Hepatocyte (in vitro differentiated cells): ENCODE measurements around the gene DGKQ. TPM values are rescaled to one million over a fixed set of nuclear protein-coding genes. Genes with fewer than 3 reads are reported as not detected.

Experiments used
- DNase-seq: peaks from one replicate; pipeline ENCODE4 v3.0.0-alpha.2; 2016; ENCODE audit warnings: low spot score
- H2AFZ ChIP-seq: fragments of 200-600 bp; sonication (generic); 2 replicates; pipeline ENCODE4 v1.6.0; 2016; ENCODE audit warnings: antibody characterized with exemption, mild to moderate bottlenecking
- H3K27ac ChIP-seq: fragments of 200-600 bp; sonication (generic); 2 replicates; pipeline ENCODE4 v1.5.1; 2016; ENCODE audit warnings: mild to moderate bottlenecking
- H3K27me3 ChIP-seq: fragments of 200-600 bp; sonication (generic); 2 replicates; pipeline ENCODE4 v1.6.1; 2016
- H3K36me3 ChIP-seq: fragments of 200-600 bp; sonication (generic); replicated peaks from 2 replicates; pipeline ENCODE4 v1.5.1; 2016; ENCODE audit warnings: low read depth; ENCODE audit not compliant: insufficient read depth
- H3K4me1 ChIP-seq: fragments of 200-600 bp; sonication (generic); 2 replicates; pipeline ENCODE4 v1.5.1; 2016; ENCODE audit warnings: mild to moderate bottlenecking, moderate library complexity; ENCODE audit not compliant: insufficient read depth
- H3K4me2 ChIP-seq: fragments of 200-600 bp; sonication (generic); 2 replicates; pipeline ENCODE4 v1.6.0; 2016
- H3K4me3 ChIP-seq: fragments of 200-600 bp; sonication (generic); 2 replicates; pipeline ENCODE4 v1.5.1; 2016; ENCODE audit warnings: mild to moderate bottlenecking
- H3K79me2 ChIP-seq: fragments of 200-600 bp; sonication (generic); 2 replicates; pipeline ENCODE4 v1.6.0; 2017; ENCODE audit warnings: mild to moderate bottlenecking
- H3K9me2 ChIP-seq: fragments of 200-600 bp; sonication (generic); replicated peaks from 2 replicates; pipeline ENCODE4 v1.6.0; 2017; ENCODE audit warnings: mild to moderate bottlenecking; ENCODE audit not compliant: insufficient read depth
- H3K9me3 ChIP-seq: fragments of 200-600 bp; sonication (generic); 2 replicates; pipeline ENCODE4 v1.5.1; 2016; ENCODE audit warnings: low read depth, mild to moderate bottlenecking
- H4K20me1 ChIP-seq: fragments of 200-600 bp; sonication (generic); 2 replicates; pipeline ENCODE4 v1.6.0; 2016; ENCODE audit warnings: mild to moderate bottlenecking; ENCODE audit not compliant: insufficient read depth, poor library complexity, severe bottlenecking
- EZH2 ChIP-seq: fragments of 200-600 bp; sonication (generic); IDR thresholded peaks from 2 replicates; pipeline ENCODE4 v1.6.1; 2016; ENCODE audit warnings: antibody characterized with exemption, mild to moderate bottlenecking, borderline replicate concordance
- EZH2phosphoT487 ChIP-seq: fragments of 200-600 bp; sonication (generic); IDR thresholded peaks from one replicate; pipeline ENCODE4 v1.6.1; 2018; ENCODE audit warnings: antibody characterized with exemption, mild to moderate bottlenecking, low read depth, moderate library complexity; ENCODE audit not compliant: unreplicated experiment, severe bottlenecking
- WGBS: methylation state at CpG from one replicate; pipeline ENCODE4 v1.1.6; 2016; ENCODE audit warnings: low lambda C conversion rate; ENCODE audit errors: missing lambda C conversion rate; 5-methylcytosine and 5-hydroxymethylcytosine counted together
- polyA plus RNA-seq: library from polyadenylated mRNA; unstranded; fragments of >200 nt; fragmentation: Nextera tagmentation; extraction: Ambion mirVana; gene quantifications from 2 replicates; pipeline ENCODE4 v1.2.1, GENCODE V29; 2016
- total RNA-seq: library from RNA; depleted of rRNA; stranded (reverse); fragments of >200 nt; gene quantifications from 2 replicates; pipeline ENCODE4 v1.2.3, GENCODE V29; 2014
- TF ChIP-seq, protein P1 (sequence below): fragments of 200-600 bp; sonication (generic); IDR thresholded peaks from 2 replicates; pipeline ENCODE4 v1.5.1; 2016; ENCODE audit warnings: antibody characterized with exemption, mild to moderate bottlenecking; ENCODE audit not compliant: poor library complexity

DGKQ gene
- total and polyA plus RNA-seq, 2 experiments from 2014 or later, result 17.4 to 20.7 TPM

DNA sequence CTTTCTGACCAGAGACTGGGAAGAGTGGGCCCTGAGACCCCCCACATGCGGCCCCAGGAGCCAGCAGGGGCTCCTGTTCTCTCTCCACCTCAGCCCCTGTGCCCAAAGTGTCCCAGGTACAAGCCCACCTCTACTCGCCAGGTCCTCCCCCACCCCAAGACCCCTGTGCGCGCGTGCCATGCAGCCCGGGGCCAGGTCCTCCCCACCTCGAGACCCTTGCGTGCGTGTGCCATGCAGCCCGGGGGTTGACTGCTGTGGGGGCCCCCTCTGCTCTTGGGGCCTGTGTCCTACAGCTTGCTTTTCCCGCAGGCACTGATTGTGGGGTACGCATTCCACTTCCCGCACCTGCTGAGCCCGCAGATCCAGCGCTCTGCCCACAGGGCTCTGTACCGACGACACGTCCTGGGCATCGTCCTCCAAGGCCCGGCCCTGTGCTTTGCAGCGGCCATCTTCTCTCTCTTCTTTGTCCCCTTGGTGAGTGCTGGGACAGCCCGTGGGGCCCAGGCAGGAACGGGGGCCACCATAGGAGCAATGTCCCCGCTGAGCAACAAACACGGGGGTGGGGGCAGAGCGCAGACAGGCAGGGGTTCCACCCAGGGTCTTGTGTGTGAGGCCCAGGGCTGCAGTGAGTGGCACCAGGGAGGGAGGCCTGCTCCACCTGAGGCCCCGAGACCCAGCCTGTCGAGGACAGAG lies 20.3 kb downstream of the DGKQ start:
- Histone ChIP-seq H3K27ac (no peak overlapping the region), H3K27me3 (no peaks in the 10 kb centered on the region), H3K79me2 (no peaks in the 10 kb centered on the region), H2AFZ (no peak overlapping the region), H3K36me3 (no peaks in the 10 kb centered on the region), H3K9me3 (no peaks in the 10 kb centered on the region), H4K20me1 (no peaks in the 10 kb centered on the region), H3K9me2 (no peaks in the 10 kb centered on the region), H3K4me1 (no peaks in the 10 kb centered on the region), H3K4me3 (no peak overlapping the region), H3K4me2 (no peak overlapping the region)
- TF ChIP-seq, protein P1, sequence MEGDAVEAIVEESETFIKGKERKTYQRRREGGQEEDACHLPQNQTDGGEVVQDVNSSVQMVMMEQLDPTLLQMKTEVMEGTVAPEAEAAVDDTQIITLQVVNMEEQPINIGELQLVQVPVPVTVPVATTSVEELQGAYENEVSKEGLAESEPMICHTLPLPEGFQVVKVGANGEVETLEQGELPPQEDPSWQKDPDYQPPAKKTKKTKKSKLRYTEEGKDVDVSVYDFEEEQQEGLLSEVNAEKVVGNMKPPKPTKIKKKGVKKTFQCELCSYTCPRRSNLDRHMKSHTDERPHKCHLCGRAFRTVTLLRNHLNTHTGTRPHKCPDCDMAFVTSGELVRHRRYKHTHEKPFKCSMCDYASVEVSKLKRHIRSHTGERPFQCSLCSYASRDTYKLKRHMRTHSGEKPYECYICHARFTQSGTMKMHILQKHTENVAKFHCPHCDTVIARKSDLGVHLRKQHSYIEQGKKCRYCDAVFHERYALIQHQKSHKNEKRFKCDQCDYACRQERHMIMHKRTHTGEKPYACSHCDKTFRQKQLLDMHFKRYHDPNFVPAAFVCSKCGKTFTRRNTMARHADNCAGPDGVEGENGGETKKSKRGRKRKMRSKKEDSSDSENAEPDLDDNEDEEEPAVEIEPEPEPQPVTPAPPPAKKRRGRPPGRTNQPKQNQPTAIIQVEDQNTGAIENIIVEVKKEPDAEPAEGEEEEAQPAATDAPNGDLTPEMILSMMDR, result no peak
- TF ChIP-seq EZH2phosphoT487, result no peak
- TF ChIP-seq EZH2, result no peak
- no peak for DNase-seq
- 97% methylated on average over 27 of the region's 28 CpGs for WGBS

DNA sequence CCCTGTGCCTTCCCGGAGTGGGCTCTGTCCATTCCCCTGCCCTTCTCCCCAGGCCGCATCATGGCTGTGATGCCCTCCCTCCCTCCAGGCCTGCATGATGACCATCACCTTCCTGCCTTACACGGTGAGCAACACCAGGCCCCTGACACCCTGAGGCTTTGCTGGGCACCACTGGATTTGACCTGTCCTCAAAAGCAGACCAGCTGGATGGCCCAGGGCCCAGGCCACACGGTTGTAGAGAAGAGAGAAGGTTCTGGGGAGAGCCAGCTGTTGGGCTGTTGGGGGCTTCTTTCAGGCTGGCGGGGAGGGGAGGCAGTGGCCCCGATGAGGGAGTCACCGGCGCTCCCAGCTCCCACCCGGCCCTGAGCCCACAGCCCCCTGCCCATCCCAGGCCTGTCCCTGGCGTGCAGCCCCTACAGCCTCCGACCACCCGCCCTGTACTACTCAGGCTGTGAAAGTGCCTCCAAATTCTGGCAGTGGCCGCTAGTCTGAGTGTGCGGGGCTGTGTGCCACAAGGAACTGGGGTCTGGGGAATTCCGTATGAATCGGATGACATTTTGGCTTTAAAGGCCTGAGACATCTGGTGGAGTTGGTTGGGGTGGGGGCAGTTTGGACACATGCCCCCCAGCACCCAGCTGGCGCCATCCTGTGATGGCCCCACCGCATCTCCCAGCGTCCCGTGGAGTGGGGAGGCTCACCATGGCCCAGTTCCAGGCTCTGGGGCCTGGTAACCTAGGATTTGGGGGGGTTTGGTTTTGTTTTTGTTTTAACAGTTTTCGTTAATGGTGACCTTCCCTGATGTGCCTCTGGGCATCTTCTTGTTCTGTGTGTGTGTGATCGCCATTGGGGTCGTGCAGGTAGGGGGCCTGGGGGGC lies 21.5 kb downstream of the DGKQ start:
- Histone ChIP-seq H3K9me3 (no peaks in the 10 kb centered on the region), H3K36me3 (no peaks in the 10 kb centered on the region), H3K9me2 (no peaks in the 10 kb centered on the region), H3K4me1 (no peaks in the 10 kb centered on the region), H3K4me3 (no peak overlapping the region), H3K27ac (no peak overlapping the region), H4K20me1 (no peaks in the 10 kb centered on the region), H3K4me2 (no peak overlapping the region), H3K79me2 (no peaks in the 10 kb centered on the region), H3K27me3 (no peaks in the 10 kb centered on the region), H2AFZ (no peak overlapping the region)
- no peak for DNase-seq
- 91% methylated on average over 15 of the region's 23 CpGs for WGBS
- TF ChIP-seq, protein P1, result no peak
- TF ChIP-seq EZH2phosphoT487 (no peak), EZH2 (no peak)

DNA sequence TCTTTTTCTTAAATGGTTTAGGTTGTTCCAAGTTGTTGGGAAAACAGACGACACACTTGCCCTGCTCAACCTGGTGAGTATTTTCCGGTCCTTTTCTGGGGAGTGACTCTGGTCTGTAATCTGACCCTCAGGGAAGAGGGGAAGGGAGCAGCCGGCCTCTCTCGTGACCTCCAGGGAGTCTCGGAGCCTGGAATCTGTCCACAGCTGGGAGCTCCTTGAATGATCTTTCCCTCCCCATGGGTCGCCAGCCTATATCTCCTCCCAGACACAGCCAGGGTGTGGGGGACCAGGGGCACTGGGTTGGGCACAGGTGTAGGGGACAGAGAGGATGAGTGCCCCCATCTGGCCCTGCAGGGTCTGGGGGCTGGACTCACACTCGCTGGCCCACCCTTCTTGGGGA lies 22.2 kb downstream of the DGKQ start:
- H3K9me2 ChIP-seq, result no peaks in the 10 kb centered on the region
- TF ChIP-seq, protein P1, result no peak
- TF ChIP-seq EZH2phosphoT487, result no peak
- TF ChIP-seq EZH2, result no peak
- no peaks in the 10 kb centered on the region for H4K20me1 ChIP-seq
- H3K27me3 ChIP-seq, result no peaks in the 10 kb centered on the region
- WGBS, result 50% methylated on average over 6 of the region's 7 CpGs
- H3K4me3 ChIP-seq, result no peak overlapping the region
- H2AFZ ChIP-seq, result no peak overlapping the region
- no peaks in the 10 kb centered on the region for H3K9me3 ChIP-seq
- H3K4me2 ChIP-seq, result no peak overlapping the region
- no peak for DNase-seq
- H3K79me2 ChIP-seq, result no peaks in the 10 kb centered on the region
- no peaks in the 10 kb centered on the region for H3K36me3 ChIP-seq
- H3K27ac ChIP-seq, result no peak overlapping the region
- H3K4me1 ChIP-seq, result no peaks in the 10 kb centered on the region
